AG04449 (cell line): ENCODE results near the gene INPP5D.

ENCODE experiments used
- CTCF ChIA-PET: fragments of 350-600 bp; formaldehyde crosslinking; extraction: SDS; loops from one replicate; lab custom pipeline; 2021; ENCODE audit warnings: antibody characterized with exemption; lab: Yijun Ruan, JAX
- POLR2A ChIA-PET: fragments of 400-600, 350-600 bp; formaldehyde crosslinking; extraction: SDS; loops from one replicate; lab custom pipeline; 2020; ENCODE audit warnings: antibody characterized with exemption, inconsistent platforms; lab: Yijun Ruan, JAX
- DNase-seq: peaks from one replicate; pipeline ENCODE4 v3.0.0-alpha.2; 2010; ENCODE audit warnings: low read depth, low spot score
- H3K4me3 ChIP-seq: 2 replicates; pipeline ENCODE4 v1.5.1; 2011; ENCODE audit warnings: low read depth, mild to moderate bottlenecking, control low read depth, low read length
- CTCF ChIP-seq: IDR thresholded peaks from one replicate; pipeline ENCODE4 v1.5.1; 2011; ENCODE audit warnings: mild to moderate bottlenecking, moderate library complexity, low read length, control low read depth, inconsistent platforms; ENCODE audit not compliant: insufficient read depth; ENCODE audit errors: missing control alignments

Gene INPP5D

GRCh38 chr2:233058717-233059546, 1.2 kb upstream of the INPP5D start:
- no peak for TF ChIP-seq CTCF
- H3K4me3 ChIP-seq, result no peak overlapping the region
- ChIA-PET POLR2A (no interaction called here), CTCF (interaction anchor here (3.6 to 7.4 kb wide), 2 partner anchors 202 to 206 kb away, joined by 15 to 168 read pairs; no protein-coding TSS in a partner anchor)
- DNase-seq, result no peak

GRCh38 chr2:233059547-233059796, 670 bp upstream of the INPP5D start:
- no peak overlapping the region for H3K4me3 ChIP-seq
- ChIA-PET CTCF (interaction anchor here (3.6 kb wide), 1 partner anchor 206 kb away, joined by 15 read pairs; no protein-coding TSS in a partner anchor), POLR2A (interaction anchor here (0.5 to 0.8 kb wide), 2 partner anchors 193 to 482 kb away, joined by 3 read pairs; no protein-coding TSS in a partner anchor)
- no peak for TF ChIP-seq CTCF
- no peak for DNase-seq

- no peak for DNase-seq
- ChIA-PET CTCF (interaction anchor here (1.2 to 3.6 kb wide), 2 partner anchors 16 to 207 kb away, joined by 4 to 15 read pairs; no protein-coding TSS in a partner anchor), POLR2A (interaction anchor here (0.8 kb wide), 1 partner anchor 192 kb away, joined by 3 read pairs; no protein-coding TSS in a partner anchor)
- H3K4me3 ChIP-seq, result no peak overlapping the region
- no peak for TF ChIP-seq CTCF
These were observed 398 bp downstream of the INPP5D start for GRCh38 chr2:233060501-233060979.

- ChIA-PET POLR2A (no interaction called here), CTCF (interaction anchor here (1.2 to 3.6 kb wide), 2 partner anchors 16 to 208 kb away, joined by 4 to 15 read pairs; no protein-coding TSS in a partner anchor)
- no peak for TF ChIP-seq CTCF
- no peak overlapping the region for H3K4me3 ChIP-seq
- no peak for DNase-seq
These were observed 943 bp downstream of the INPP5D start for GRCh38 chr2:233060980-233061590.

- ChIA-PET POLR2A (no interaction called here), CTCF (interaction anchor here (3.6 kb wide), 1 partner anchor 209 kb away, joined by 15 read pairs; no protein-coding TSS in a partner anchor)
- TF ChIP-seq CTCF, result no peak
- H3K4me3 ChIP-seq, result no peak overlapping the region
- no peak for DNase-seq
These were observed 1.7 kb downstream of the INPP5D start for GRCh38 chr2:233061591-233062450.
